HEK293 (cell line): ENCODE measurements around the gene DSG3.

Source experiments
- CTCF ChIA-PET: fragments of 350-600 bp; formaldehyde crosslinking; extraction: SDS; loops from one replicate; lab custom pipeline; 2021; ENCODE audit warnings: antibody characterized with exemption; lab: Yijun Ruan, JAX
- POLR2A ChIA-PET: fragments of 300-600 bp; formaldehyde crosslinking; extraction: SDS; loops from one replicate; lab custom pipeline; 2020; ENCODE audit warnings: antibody characterized with exemption, inconsistent platforms; lab: Yijun Ruan, JAX
- H3K27ac ChIP-seq: fragments of 200-500 bp; sonication (Bioruptor generic); 2 replicates; pipeline ENCODE4 v1.5.1; 2014; ENCODE audit warnings: low read depth, low read length, control low read depth, inconsistent platforms; ENCODE audit errors: extremely low read depth
- H3K36me3 ChIP-seq, 2 experiments: fragments of 200-500 bp in 1 of 2; sonication (Bioruptor generic) in 1 of 2; 1 replicate in 1 of 2; 2 replicates in 1 of 2; pipeline ENCODE4 v1.5.1; 2014 to 2017; ENCODE audit warnings: inconsistent platforms in 2 of 2, low read length in 2 of 2; ENCODE audit not compliant: control insufficient read depth in 2 of 2, insufficient read depth in 1 of 2
- H3K4me1 ChIP-seq: fragments of 200-500 bp; sonication (Bioruptor generic); 2 replicates; pipeline ENCODE4 v1.5.1; 2014; ENCODE audit warnings: mild to moderate bottlenecking, low read length, inconsistent platforms; ENCODE audit not compliant: control insufficient read depth, insufficient read depth
- H3K4me3 ChIP-seq: 2 replicates; pipeline ENCODE4 v1.5.1; 2011; ENCODE audit warnings: low read depth, mild to moderate bottlenecking, control low read depth, low read length, moderate library complexity
- H3K9me3 ChIP-seq: fragments of 200-500 bp; sonication (Bioruptor generic); 2 replicates; pipeline ENCODE4 v1.5.1; 2014; ENCODE audit warnings: low read depth, low read length, inconsistent platforms; ENCODE audit not compliant: control insufficient read depth, insufficient read depth
- EGR2 ChIP-seq: fragments of 450-650 bp; formaldehyde crosslinking; IDR thresholded peaks from 2 replicates; pipeline ENCODE4 v1.5.1; 2016; ENCODE audit warnings: low read depth, missing biosample characterization, missing genetic modification characterization
- HOXD13 ChIP-seq: sonication (generic); formaldehyde crosslinking; IDR thresholded peaks from 2 replicates; pipeline ENCODE4 v1.8.0; 2022; ENCODE audit warnings: missing genetic modification reagents, borderline replicate concordance
- KLF16 ChIP-seq: fragments of 450-650 bp; formaldehyde crosslinking; IDR thresholded peaks from 2 replicates; pipeline ENCODE4 v1.5.1; 2017; ENCODE audit warnings: missing biosample characterization, missing genetic modification characterization
- ZEB2 ChIP-seq: fragments of 450-650 bp; formaldehyde crosslinking; IDR thresholded peaks from 2 replicates; pipeline ENCODE4 v1.5.1; 2016; ENCODE audit warnings: missing biosample characterization, missing genetic modification characterization
- ZNF423 ChIP-seq: fragments of 450-650 bp; formaldehyde crosslinking; IDR thresholded peaks from 2 replicates; pipeline ENCODE4 v1.5.1; 2016; ENCODE audit warnings: missing biosample characterization, missing genetic modification characterization
- ZNF426 ChIP-seq: fragments of 450-650 bp; formaldehyde crosslinking; IDR thresholded peaks from 2 replicates; pipeline ENCODE4 v1.5.1; 2017; ENCODE audit warnings: missing biosample characterization, missing genetic modification characterization, mild to moderate bottlenecking, inconsistent platforms, moderate library complexity
- ZNF473 ChIP-seq: fragments of 450-650 bp; formaldehyde crosslinking; IDR thresholded peaks from 2 replicates; pipeline ENCODE4 v1.5.1; 2017; ENCODE audit warnings: missing biosample characterization, missing genetic modification characterization
- ZNF776 ChIP-seq: fragments of 450-650 bp; formaldehyde crosslinking; IDR thresholded peaks from 2 replicates; pipeline ENCODE4 v1.5.0; 2017; ENCODE audit warnings: missing biosample characterization, missing genetic modification characterization, borderline replicate concordance
- ZNF792 ChIP-seq: fragments of 450-650 bp; formaldehyde crosslinking; IDR thresholded peaks from 2 replicates; pipeline ENCODE4 v1.5.1; 2016; ENCODE audit warnings: missing biosample characterization, missing genetic modification characterization
- TF ChIP-seq, protein P1 (sequence below): fragments of 450-650 bp; formaldehyde crosslinking; IDR thresholded peaks from 2 replicates; pipeline ENCODE4 v1.5.1; 2017; ENCODE audit warnings: missing biosample characterization, missing genetic modification characterization
- TF ChIP-seq, protein P2 (sequence below): fragments of 450-650 bp; formaldehyde crosslinking; IDR thresholded peaks from 2 replicates; pipeline ENCODE4 v1.5.1; 2016; ENCODE audit warnings: missing biosample characterization, missing genetic modification characterization, borderline replicate concordance
- TF ChIP-seq, protein P3 (sequence below): fragments of 450-650 bp; formaldehyde crosslinking; IDR thresholded peaks from 2 replicates; pipeline ENCODE4 v1.5.1; 2016; ENCODE audit warnings: missing biosample characterization, missing genetic modification characterization, borderline replicate concordance
- TF ChIP-seq, protein P4 (sequence below): fragments of 450-650 bp; formaldehyde crosslinking; IDR thresholded peaks from 2 replicates; pipeline ENCODE4 v1.5.1; 2017; ENCODE audit warnings: missing biosample characterization, missing genetic modification characterization
- TF ChIP-seq, protein P5 (sequence below): fragments of 450-650 bp; formaldehyde crosslinking; IDR thresholded peaks from 2 replicates; pipeline ENCODE4 v1.5.1; 2016; ENCODE audit warnings: missing biosample characterization, missing genetic modification characterization

The DSG3 gene

DNA sequence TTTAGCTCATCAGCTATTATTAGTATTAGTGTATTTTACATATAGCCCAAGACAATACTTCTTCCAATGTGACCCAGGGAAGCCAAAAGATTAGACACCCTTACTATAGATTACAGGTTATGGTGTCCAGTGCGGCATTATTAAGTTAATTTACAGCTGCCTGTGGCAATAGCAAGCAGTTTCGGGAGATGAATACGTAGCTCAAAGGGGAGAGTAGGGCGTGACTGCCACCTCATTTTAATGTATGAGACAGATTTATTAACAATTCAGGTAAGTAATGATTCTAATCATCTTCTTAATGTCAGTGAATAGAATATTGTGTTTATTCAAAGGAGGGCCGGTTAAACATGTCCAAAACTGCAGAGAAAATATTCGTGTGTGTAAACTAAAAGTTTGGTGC is 6.8 kb upstream of the DSG3 start:
- CTCF ChIA-PET, result interaction anchor here (0.6 to 4.7 kb wide), 4 partner anchors 9 to 198 kb away, joined by 3 to 26 read pairs (median 4); no protein-coding TSS in a partner anchor
- TF ChIP-seq ZNF426 (no peak), ZNF792 (tag by site-specific recombination) (no peak), ZNF776 (tag by site-specific recombination) (no peak), ZNF473 (no peak), KLF16 (no peak), HOXD13 (CRISPR knock-in tag) (no peak), ZNF423 (no peak)
- TF ChIP-seq, protein P1, sequence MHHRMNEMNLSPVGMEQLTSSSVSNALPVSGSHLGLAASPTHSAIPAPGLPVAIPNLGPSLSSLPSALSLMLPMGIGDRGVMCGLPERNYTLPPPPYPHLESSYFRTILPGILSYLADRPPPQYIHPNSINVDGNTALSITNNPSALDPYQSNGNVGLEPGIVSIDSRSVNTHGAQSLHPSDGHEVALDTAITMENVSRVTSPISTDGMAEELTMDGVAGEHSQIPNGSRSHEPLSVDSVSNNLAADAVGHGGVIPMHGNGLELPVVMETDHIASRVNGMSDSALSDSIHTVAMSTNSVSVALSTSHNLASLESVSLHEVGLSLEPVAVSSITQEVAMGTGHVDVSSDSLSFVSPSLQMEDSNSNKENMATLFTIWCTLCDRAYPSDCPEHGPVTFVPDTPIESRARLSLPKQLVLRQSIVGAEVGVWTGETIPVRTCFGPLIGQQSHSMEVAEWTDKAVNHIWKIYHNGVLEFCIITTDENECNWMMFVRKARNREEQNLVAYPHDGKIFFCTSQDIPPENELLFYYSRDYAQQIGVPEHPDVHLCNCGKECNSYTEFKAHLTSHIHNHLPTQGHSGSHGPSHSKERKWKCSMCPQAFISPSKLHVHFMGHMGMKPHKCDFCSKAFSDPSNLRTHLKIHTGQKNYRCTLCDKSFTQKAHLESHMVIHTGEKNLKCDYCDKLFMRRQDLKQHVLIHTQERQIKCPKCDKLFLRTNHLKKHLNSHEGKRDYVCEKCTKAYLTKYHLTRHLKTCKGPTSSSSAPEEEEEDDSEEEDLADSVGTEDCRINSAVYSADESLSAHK (tag by site-specific recombination), result no peak
- TF ChIP-seq, protein P2, sequence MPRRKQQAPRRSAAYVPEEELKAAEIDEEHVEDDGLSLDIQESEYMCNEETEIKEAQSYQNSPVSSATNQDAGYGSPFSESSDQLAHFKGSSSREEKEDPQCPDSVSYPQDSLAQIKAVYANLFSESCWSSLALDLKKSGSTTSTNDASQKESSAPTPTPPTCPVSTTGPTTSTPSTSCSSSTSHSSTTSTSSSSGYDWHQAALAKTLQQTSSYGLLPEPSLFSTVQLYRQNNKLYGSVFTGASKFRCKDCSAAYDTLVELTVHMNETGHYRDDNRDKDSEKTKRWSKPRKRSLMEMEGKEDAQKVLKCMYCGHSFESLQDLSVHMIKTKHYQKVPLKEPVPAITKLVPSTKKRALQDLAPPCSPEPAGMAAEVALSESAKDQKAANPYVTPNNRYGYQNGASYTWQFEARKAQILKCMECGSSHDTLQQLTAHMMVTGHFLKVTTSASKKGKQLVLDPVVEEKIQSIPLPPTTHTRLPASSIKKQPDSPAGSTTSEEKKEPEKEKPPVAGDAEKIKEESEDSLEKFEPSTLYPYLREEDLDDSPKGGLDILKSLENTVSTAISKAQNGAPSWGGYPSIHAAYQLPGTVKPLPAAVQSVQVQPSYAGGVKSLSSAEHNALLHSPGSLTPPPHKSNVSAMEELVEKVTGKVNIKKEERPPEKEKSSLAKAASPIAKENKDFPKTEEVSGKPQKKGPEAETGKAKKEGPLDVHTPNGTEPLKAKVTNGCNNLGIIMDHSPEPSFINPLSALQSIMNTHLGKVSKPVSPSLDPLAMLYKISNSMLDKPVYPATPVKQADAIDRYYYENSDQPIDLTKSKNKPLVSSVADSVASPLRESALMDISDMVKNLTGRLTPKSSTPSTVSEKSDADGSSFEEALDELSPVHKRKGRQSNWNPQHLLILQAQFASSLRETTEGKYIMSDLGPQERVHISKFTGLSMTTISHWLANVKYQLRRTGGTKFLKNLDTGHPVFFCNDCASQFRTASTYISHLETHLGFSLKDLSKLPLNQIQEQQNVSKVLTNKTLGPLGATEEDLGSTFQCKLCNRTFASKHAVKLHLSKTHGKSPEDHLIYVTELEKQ (tag by site-specific recombination), result no peak
- TF ChIP-seq, protein P3, sequence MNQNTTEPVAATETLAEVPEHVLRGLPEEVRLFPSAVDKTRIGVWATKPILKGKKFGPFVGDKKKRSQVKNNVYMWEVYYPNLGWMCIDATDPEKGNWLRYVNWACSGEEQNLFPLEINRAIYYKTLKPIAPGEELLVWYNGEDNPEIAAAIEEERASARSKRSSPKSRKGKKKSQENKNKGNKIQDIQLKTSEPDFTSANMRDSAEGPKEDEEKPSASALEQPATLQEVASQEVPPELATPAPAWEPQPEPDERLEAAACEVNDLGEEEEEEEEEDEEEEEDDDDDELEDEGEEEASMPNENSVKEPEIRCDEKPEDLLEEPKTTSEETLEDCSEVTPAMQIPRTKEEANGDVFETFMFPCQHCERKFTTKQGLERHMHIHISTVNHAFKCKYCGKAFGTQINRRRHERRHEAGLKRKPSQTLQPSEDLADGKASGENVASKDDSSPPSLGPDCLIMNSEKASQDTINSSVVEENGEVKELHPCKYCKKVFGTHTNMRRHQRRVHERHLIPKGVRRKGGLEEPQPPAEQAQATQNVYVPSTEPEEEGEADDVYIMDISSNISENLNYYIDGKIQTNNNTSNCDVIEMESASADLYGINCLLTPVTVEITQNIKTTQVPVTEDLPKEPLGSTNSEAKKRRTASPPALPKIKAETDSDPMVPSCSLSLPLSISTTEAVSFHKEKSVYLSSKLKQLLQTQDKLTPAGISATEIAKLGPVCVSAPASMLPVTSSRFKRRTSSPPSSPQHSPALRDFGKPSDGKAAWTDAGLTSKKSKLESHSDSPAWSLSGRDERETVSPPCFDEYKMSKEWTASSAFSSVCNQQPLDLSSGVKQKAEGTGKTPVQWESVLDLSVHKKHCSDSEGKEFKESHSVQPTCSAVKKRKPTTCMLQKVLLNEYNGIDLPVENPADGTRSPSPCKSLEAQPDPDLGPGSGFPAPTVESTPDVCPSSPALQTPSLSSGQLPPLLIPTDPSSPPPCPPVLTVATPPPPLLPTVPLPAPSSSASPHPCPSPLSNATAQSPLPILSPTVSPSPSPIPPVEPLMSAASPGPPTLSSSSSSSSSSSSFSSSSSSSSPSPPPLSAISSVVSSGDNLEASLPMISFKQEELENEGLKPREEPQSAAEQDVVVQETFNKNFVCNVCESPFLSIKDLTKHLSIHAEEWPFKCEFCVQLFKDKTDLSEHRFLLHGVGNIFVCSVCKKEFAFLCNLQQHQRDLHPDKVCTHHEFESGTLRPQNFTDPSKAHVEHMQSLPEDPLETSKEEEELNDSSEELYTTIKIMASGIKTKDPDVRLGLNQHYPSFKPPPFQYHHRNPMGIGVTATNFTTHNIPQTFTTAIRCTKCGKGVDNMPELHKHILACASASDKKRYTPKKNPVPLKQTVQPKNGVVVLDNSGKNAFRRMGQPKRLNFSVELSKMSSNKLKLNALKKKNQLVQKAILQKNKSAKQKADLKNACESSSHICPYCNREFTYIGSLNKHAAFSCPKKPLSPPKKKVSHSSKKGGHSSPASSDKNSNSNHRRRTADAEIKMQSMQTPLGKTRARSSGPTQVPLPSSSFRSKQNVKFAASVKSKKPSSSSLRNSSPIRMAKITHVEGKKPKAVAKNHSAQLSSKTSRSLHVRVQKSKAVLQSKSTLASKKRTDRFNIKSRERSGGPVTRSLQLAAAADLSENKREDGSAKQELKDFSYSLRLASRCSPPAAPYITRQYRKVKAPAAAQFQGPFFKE (tag by site-specific recombination), result no peak
- POLR2A ChIA-PET, result no interaction called here

DNA sequence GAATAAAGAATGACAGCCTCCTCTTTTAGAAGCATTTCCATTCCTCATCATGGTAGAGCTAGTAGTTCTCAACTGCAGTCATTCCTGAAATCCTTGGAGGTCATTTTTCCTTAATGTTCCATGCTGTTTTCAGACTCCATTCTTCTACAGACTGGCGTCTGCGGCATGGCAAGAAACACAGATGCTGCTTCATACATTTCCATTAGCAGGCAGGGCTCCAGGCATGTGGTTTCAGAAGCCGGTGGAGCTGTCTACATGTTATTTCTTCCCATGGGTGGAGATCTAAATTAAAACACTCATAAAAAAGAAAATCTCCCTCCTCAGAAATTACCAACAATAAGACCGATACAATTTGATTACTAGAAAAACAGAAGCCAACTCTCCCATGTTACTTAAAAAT is 6.0 kb upstream of the DSG3 start:
- Histone ChIP-seq H3K27ac (no peak overlapping the region), H3K36me3 (no peaks in the 10 kb centered on the region)
- TF ChIP-seq, protein P4, sequence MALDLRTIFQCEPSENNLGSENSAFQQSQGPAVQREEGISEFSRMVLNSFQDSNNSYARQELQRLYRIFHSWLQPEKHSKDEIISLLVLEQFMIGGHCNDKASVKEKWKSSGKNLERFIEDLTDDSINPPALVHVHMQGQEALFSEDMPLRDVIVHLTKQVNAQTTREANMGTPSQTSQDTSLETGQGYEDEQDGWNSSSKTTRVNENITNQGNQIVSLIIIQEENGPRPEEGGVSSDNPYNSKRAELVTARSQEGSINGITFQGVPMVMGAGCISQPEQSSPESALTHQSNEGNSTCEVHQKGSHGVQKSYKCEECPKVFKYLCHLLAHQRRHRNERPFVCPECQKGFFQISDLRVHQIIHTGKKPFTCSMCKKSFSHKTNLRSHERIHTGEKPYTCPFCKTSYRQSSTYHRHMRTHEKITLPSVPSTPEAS, result no peak
- no peak for TF ChIP-seq ZEB2 (tag by site-specific recombination)
- TF ChIP-seq EGR2 (tag by site-specific recombination), result no peak
- TF ChIP-seq, protein P5, sequence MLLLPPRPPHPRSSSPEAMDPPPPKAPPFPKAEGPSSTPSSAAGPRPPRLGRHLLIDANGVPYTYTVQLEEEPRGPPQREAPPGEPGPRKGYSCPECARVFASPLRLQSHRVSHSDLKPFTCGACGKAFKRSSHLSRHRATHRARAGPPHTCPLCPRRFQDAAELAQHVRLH (tag by site-specific recombination), result no peak
- TF ChIP-seq, all 188 proteins: peak for 0
- CTCF ChIA-PET, result interaction anchor here (0.9 to 2.0 kb wide), 2 partner anchors 17 to 122 kb away, joined by 4 to 8 read pairs; no protein-coding TSS in a partner anchor
- H3K4me3 ChIP-seq, result no peak overlapping the region
- POLR2A ChIA-PET, result no interaction called here
- no peaks in the 10 kb centered on the region for H3K4me1 ChIP-seq
- no peaks in the 10 kb centered on the region for H3K9me3 ChIP-seq

More for the DNA sequence above, 6.8 kb upstream of the DSG3 start:
- Histone ChIP-seq H3K27ac (no peak overlapping the region), H3K4me1 (no peaks in the 10 kb centered on the region), H3K9me3 (no peaks in the 10 kb centered on the region), H3K4me3 (no peak overlapping the region), H3K36me3 (no peaks in the 10 kb centered on the region)
